Gastrocnemius medialis (tissue), 4 donors: ENCODE data around the gene NLGN4X. TPM values are rescaled to one million over a fixed set of nuclear protein-coding genes. Genes with fewer than 3 reads are reported as not detected.

Source experiments
- ATAC-seq, 2 donors: fragments of 150-250 bp; one replicate each; pipeline ENCODE4 v1.9.1; 2016
- DNase-seq, 2 donors: peaks; one replicate each; pipeline ENCODE4 v3.0.0-alpha.2; 2019
- H3K27ac ChIP-seq, 4 donors: fragments of 200-600 bp; sonication (generic); 1 replicate in 1 of 4; 2 replicates in 3 of 4; pipeline ENCODE4 v1.5.1; 2016 to 2018; ENCODE audit warnings: mild to moderate bottlenecking in 2 of 4, moderate library complexity in 1 of 4
- H3K27me3 ChIP-seq, 3 donors: fragments of 200-600 bp; sonication (generic) in 2 of 3; 1 replicate in 1 of 3; 2 replicates in 2 of 3; pipeline versions ENCODE4 v1.5.1 to v1.6.0; 2016 to 2019; ENCODE audit warnings: mild to moderate bottlenecking in 1 of 3, moderate library complexity in 1 of 3
- H3K36me3 ChIP-seq, 2 donors: fragments of 200-600 bp; sonication (generic) in 1 of 2; one replicate each; pipeline ENCODE4 v1.5.1; 2017 to 2018
- H3K4me1 ChIP-seq, 2 donors: fragments of 200-600 bp; sonication (generic) in 1 of 2; one replicate each; pipeline ENCODE4 v1.5.1; 2016 to 2017; ENCODE audit warnings: mild to moderate bottlenecking in 2 of 2
- H3K4me3 ChIP-seq, 4 donors: fragments of 200-600 bp; sonication (generic) in 3 of 4; 1 replicate in 1 of 4; 2 replicates in 3 of 4; pipeline ENCODE4 v1.5.1; 2016 to 2019; ENCODE audit warnings: mild to moderate bottlenecking in 2 of 4
- H3K9me3 ChIP-seq, 3 donors: fragments of 200-600 bp; sonication (generic) in 2 of 3; 1 replicate in 1 of 3; 2 replicates in 2 of 3; pipeline ENCODE4 v1.5.1; 2016 to 2019
- CTCF ChIP-seq, 5 experiments: fragments of 450-650 bp in 3 of 5; fragments of 200-600 bp in 2 of 5; sonication (generic) in 2 of 5; IDR thresholded peaks in 4 of 5; conservative IDR thresholded peaks in 1 of 5; 1 replicate in 4 of 5; 2 replicates in 1 of 5; pipeline ENCODE4 v1.5.1; 2016 to 2019; ENCODE audit warnings: antibody characterized with exemption in 5 of 5, mild to moderate bottlenecking in 3 of 5, moderate library complexity in 3 of 5
- POLR2A ChIP-seq, 2 donors: fragments of 450-650 bp; IDR thresholded peaks; one replicate each; pipeline ENCODE4 v1.6.1; 2017; ENCODE audit warnings: antibody characterized with exemption in 2 of 2, mild to moderate bottlenecking in 2 of 2, moderate library complexity in 2 of 2
- in situ Hi-C, 4 donors: fragments of 200-750 bp; cut with MboI; loops; one replicate each; pipeline versions ENCODE4 v1.15.0 to v1.8.0; 2017; ENCODE audit warnings: low sequenced_read_pairs in 4 of 4
- intact Hi-C: fragments of 100-400 bp; cut with DNase I; formaldehyde crosslinking; loops from one replicate; pipeline ENCODE4 v1.15.1; 2023; ENCODE audit warnings: low total_unique reads
- total RNA-seq, 4 donors: library from RNA; depleted of rRNA; stranded (reverse); fragments of >200 nt; gene quantifications; one replicate each; pipeline versions ENCODE4 v1.1.0 to v1.2.3, GENCODE V29; 2016

NLGN4X gene
- total RNA-seq, 4 donors from 2014 or later = 0.31 to 0.52 (median 0.47) TPM

DNA sequence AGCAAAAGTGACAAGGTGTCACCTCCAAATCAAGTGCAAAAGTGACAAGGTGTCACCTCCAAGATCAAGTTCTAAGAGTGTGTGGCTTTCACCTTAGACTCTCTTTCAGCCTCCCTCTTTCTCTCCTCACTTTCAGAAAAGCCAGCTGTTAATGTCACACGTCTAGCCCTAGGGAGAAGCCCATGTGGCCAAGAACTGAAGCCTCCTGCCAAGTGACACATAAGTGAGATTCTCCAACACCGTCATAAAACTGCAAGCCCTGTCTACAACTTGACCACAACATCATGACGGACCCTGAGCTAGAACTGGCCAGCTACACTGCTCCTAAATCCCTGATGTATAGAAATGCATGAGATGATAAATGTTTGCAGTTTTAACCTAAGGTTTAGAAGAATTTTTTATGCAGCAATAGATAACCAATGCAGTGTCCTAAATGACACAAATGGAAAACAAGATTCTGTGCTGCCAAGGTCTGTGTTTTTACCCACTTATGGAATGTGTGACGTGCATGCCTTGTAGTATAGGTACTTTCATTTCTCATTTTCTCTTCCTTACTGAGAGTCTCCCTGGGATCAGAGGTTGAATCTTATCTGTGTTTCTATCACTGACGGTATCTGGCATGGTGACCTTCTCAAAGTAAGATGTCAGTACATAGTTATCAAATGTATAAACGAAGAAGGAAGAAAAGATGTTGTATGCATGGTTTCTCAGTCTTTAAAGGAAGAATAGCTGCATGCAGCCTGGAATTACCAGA, 25.0 kb downstream of the NLGN4X start:
- Histone ChIP-seq H3K27me3 (no peaks in the 10 kb centered on the region), H3K4me3 (no peak overlapping the region), H3K9me3 (no peaks in the 10 kb centered on the region), H3K27ac (no peak overlapping the region), H3K4me1 (no peaks in the 10 kb centered on the region), H3K36me3 (no peaks in the 10 kb centered on the region)
- TF ChIP-seq POLR2A (IDR thresholded peaks at IDR 0.05) = no peak
- TF ChIP-seq CTCF (IDR thresholded peaks at IDR 0.05 in 4 of 5, conservative IDR thresholded peaks at IDR 0.05 in 1 of 5) = no peak
- ATAC-seq (no peak), DNase-seq (no peak)
- in situ Hi-C loops (no loop called here), intact Hi-C loops (no loop called here)

DNA sequence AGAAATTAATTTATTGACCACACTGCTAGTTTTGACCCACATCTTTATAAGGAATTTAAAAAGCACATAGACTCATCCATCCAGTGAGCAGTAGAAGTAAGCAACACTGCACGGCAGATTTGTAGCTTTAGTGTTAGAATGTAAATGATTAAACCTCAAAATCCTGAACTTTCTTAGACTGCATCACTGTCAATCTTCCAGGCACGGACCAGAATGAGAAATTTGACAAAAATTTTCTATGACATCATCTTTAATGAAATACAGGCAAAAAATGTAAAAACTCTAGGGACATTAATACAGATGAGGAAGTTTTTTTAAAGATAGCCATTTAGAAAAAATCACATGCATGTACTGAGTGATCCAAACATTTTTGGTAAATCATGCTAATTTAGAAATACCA, 29.2 kb downstream of the NLGN4X start:
- ATAC-seq (no peak), DNase-seq (no peak)
- intact Hi-C loops (no loop called here), in situ Hi-C loops (no loop called here)
- no peak for TF ChIP-seq CTCF (IDR thresholded peaks at IDR 0.05 in 4 of 5, conservative IDR thresholded peaks at IDR 0.05 in 1 of 5)
- TF ChIP-seq POLR2A (IDR thresholded peaks at IDR 0.05) = no peak
- Histone ChIP-seq H3K4me1 (no peaks in the 10 kb centered on the region), H3K36me3 (no peaks in the 10 kb centered on the region), H3K27ac (no peak overlapping the region), H3K27me3 (no peaks in the 10 kb centered on the region), H3K4me3 (no peak overlapping the region), H3K9me3 (no peaks in the 10 kb centered on the region)

- no peak overlapping the region for H3K27ac ChIP-seq
- in situ Hi-C loops = no loop called here
- no peak for TF ChIP-seq POLR2A (IDR thresholded peaks at IDR 0.05)
- TF ChIP-seq CTCF (IDR thresholded peaks at IDR 0.05 in 4 of 5, conservative IDR thresholded peaks at IDR 0.05 in 1 of 5) = no peak
- no peak for DNase-seq
- intact Hi-C loops = no loop called here
- no peak overlapping the region for H3K4me3 ChIP-seq
- no peak for ATAC-seq
- H3K27me3 ChIP-seq = no peaks in the 10 kb centered on the region
- H3K9me3 ChIP-seq = no peaks in the 10 kb centered on the region
- H3K4me1 ChIP-seq = no peaks in the 10 kb centered on the region
- no peaks in the 10 kb centered on the region for H3K36me3 ChIP-seq
Observed at GRCh38 chrX:6187256-6187655, 41.4 kb downstream of the NLGN4X start.

GRCh38 chrX:6184900-6185515, 43.7 kb downstream of the NLGN4X start:
- Histone ChIP-seq H3K4me3 (no peak overlapping the region), H3K9me3 (no peaks in the 10 kb centered on the region), H3K27me3 (no peaks in the 10 kb centered on the region), H3K27ac (no peak overlapping the region), H3K4me1 (no peaks in the 10 kb centered on the region), H3K36me3 (no peaks in the 10 kb centered on the region)
- in situ Hi-C loops = no loop called here
- TF ChIP-seq CTCF (IDR thresholded peaks at IDR 0.05 in 4 of 5, conservative IDR thresholded peaks at IDR 0.05 in 1 of 5) (no peak), POLR2A (IDR thresholded peaks at IDR 0.05) (no peak)
- ATAC-seq (no peak), DNase-seq (no peak)
- intact Hi-C loops = no loop called here
